ENCODE measurements around the gene ASCC2. TPM values are rescaled to one million over a fixed set of nuclear protein-coding genes. Genes with fewer than 3 reads are reported as not detected.

ASCC2 gene
- total RNA-seq, 1 experiment from 2014 or later, result 43.6 TPM

GRCh38 chr22:29740216-29740615 is 97.9 kb downstream of the ASCC2 start (continued):
- TF ChIP-seq STAT6 (CRISPR knock-in tag; conservative IDR thresholded peaks at IDR 0.05; ENCODE audit: low read depth) (no peak), ZNF281 (CRISPR knock-in tag; IDR thresholded peaks at IDR 0.05) (no peak), ZSCAN18 (CRISPR knock-in tag; IDR thresholded peaks at IDR 0.05) (no peak)

- no peak for DNase-seq (ENCODE audit: low spot score)
- Mint-ChIP-seq H3K27ac (no peak overlapping the region), H3K4me3 (no peak overlapping the region), H3K36me3 (peaks cover 4% of the 10 kb centered on the region; the same call in 1 of the 2 replicates), H3K4me1 (peaks cover 13% of the 10 kb centered on the region), H3K9me3 (no peaks in the 10 kb centered on the region), H3K27me3 (ENCODE audit: low read depth) (no peaks in the 10 kb centered on the region)
- ChIA-PET POLR2A (no interaction called here), CTCF (interaction anchor here (1.1 to 1.5 kb wide), 2 partner anchors 38 to 50 kb away, joined by 4 to 6 read pairs; no protein-coding TSS in a partner anchor)
- ATAC-seq, result no peak
- TF ChIP-seq TEAD4 (CRISPR knock-in tag; IDR thresholded peaks at IDR 0.05) (no peak), JAZF1 (CRISPR knock-in tag; IDR thresholded peaks at IDR 0.05) (no peak), ZNF512 (CRISPR knock-in tag; IDR thresholded peaks at IDR 0.05; ENCODE audit: borderline replicate concordance) (no peak), CREB1 (CRISPR knock-in tag; IDR thresholded peaks at IDR 0.05) (no peak), STAT6 (CRISPR knock-in tag; conservative IDR thresholded peaks at IDR 0.05; ENCODE audit: low read depth) (no peak), ZNF396 (CRISPR knock-in tag; IDR thresholded peaks at IDR 0.05; ENCODE audit: borderline replicate concordance) (no peak), KAT7 (CRISPR knock-in tag; IDR thresholded peaks at IDR 0.05; ENCODE audit: borderline replicate concordance) (no peak), ATF3 (CRISPR knock-in tag; conservative IDR thresholded peaks at IDR 0.05) (no peak), FOXJ3 (CRISPR knock-in tag; IDR thresholded peaks at IDR 0.05; ENCODE audit: borderline replicate concordance) (no peak), SMAD3 (CRISPR knock-in tag; IDR thresholded peaks at IDR 0.05; ENCODE audit: borderline replicate concordance) (no peak), IRF2 (CRISPR knock-in tag; IDR thresholded peaks at IDR 0.05; ENCODE audit: borderline replicate concordance, low read depth) (no peak), MYBL2 (CRISPR knock-in tag; IDR thresholded peaks at IDR 0.05) (no peak), ZNF671 (CRISPR knock-in tag; IDR thresholded peaks at IDR 0.05) (no peak), ATF6 (CRISPR knock-in tag; IDR thresholded peaks at IDR 0.05) (no peak), ELF4 (CRISPR knock-in tag; IDR thresholded peaks at IDR 0.05; ENCODE audit: low read depth) (no peak), USF2 (CRISPR knock-in tag; IDR thresholded peaks at IDR 0.05) (no peak)
Observed at GRCh38 chr22:29739346-29739875, 98.7 kb downstream of the ASCC2 start.

Measured in WTC11 (cell line).